ENCODE results near the gene AGAP2. TPM values are rescaled to one million over a fixed set of nuclear protein-coding genes. Genes with fewer than 3 reads are reported as not detected.

Gene AGAP2
- total and polyA plus RNA-seq, 2 donors (not counting 1 experiment from before 2014, with no cell fraction given), result 22.2 to 27.0 TPM

- Histone ChIP-seq H4K20me1 (ENCODE audit: control insufficient read depth, insufficient read depth, low read length, poor library complexity, severe bottlenecking) (peaks cover 14% of the 10 kb centered on the region), H3K4me3 (ENCODE audit: control extremely low read depth in 1 of 5, extremely low read depth in 1 of 5, insufficient read depth in 1 of 5, low read depth in 2 of 5, low read length in 4 of 5) (no peak overlapping the region), H3K36me3 (replicated peaks in 1 of 2; ENCODE audit: control extremely low read depth in 1 of 2, control insufficient read depth in 1 of 2, extremely low read depth in 1 of 2, insufficient read depth in 2 of 2, low read length in 1 of 2) (peaks cover 0 to 82% of the 10 kb centered on the region in 2 experiments), H3K4me2 (replicated peaks; ENCODE audit: low read depth, low read length, poor library complexity, severe bottlenecking) (no peak overlapping the region), H2AFZ (ENCODE audit: insufficient read depth, low read depth, low read length, poor library complexity, severe bottlenecking) (no peak overlapping the region), H3K27ac (ENCODE audit: low read length in 2 of 2) (no peak overlapping the region), H3K27me3 (replicated peaks in 1 of 4; ENCODE audit: control extremely low read depth in 1 of 4, control insufficient read depth in 3 of 4, insufficient read depth in 4 of 4, low read length in 3 of 4) (no peaks in the 10 kb centered on the region), H3K9me3 (ENCODE audit: control extremely low read depth in 1 of 3, control insufficient read depth in 2 of 3, insufficient read depth in 1 of 3, low read length in 2 of 3) (peaks cover 0 to 7% (median 0%) of the 10 kb centered on the region in 3 donors), H3K79me2 (ENCODE audit: control insufficient read depth, insufficient read depth, low read length) (peaks cover 2% of the 10 kb centered on the region), H3K4me1 (ENCODE audit: control insufficient read depth in 2 of 2, insufficient read depth in 2 of 2, low read length in 2 of 2) (no peaks in the 10 kb centered on the region), H3K9ac (ENCODE audit: low read length) (no peak overlapping the region)
- ChIA-PET CTCF (interaction anchor here (1.4 kb wide), 1 partner anchor 93 kb away, joined by 4 read pairs; no protein-coding TSS in a partner anchor), POLR2A (no interaction called here)
- ATAC-seq (ENCODE audit: low read depth) (no peak), DNase-seq (no peak)
- Mint-ChIP-seq H3K4me3 (no peak overlapping the region), H3K27me3 (no peaks in the 10 kb centered on the region), H3K27ac (no peak overlapping the region), H3K4me1 (peaks cover 1% of the 10 kb centered on the region), H3K9me3 (ENCODE audit: insufficient read depth) (no peaks in the 10 kb centered on the region)
- TF ChIP-seq, protein P1, sequence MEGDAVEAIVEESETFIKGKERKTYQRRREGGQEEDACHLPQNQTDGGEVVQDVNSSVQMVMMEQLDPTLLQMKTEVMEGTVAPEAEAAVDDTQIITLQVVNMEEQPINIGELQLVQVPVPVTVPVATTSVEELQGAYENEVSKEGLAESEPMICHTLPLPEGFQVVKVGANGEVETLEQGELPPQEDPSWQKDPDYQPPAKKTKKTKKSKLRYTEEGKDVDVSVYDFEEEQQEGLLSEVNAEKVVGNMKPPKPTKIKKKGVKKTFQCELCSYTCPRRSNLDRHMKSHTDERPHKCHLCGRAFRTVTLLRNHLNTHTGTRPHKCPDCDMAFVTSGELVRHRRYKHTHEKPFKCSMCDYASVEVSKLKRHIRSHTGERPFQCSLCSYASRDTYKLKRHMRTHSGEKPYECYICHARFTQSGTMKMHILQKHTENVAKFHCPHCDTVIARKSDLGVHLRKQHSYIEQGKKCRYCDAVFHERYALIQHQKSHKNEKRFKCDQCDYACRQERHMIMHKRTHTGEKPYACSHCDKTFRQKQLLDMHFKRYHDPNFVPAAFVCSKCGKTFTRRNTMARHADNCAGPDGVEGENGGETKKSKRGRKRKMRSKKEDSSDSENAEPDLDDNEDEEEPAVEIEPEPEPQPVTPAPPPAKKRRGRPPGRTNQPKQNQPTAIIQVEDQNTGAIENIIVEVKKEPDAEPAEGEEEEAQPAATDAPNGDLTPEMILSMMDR (IDR thresholded peaks at IDR 0.05), result no peak
- TF ChIP-seq EZH2 (IDR thresholded peaks at IDR 0.05; ENCODE audit: borderline replicate concordance, insufficient read depth, low read depth, low read length, poor library complexity, severe bottlenecking), result no peak
- 99% methylated on average over 14 of the region's 19 CpGs for WGBS (ENCODE audit: insufficient coverage)
- intact Hi-C loops (cut with micrococcal nuclease), result no loop called here
Observed at GRCh38 chr12:57731411-57732080, 7.0 kb downstream of the AGAP2 start.

- peaks cover 1% of the 10 kb centered on the region for H3K4me1 Mint-ChIP-seq
- 96% methylated on average over 10 of the region's 13 CpGs for WGBS (ENCODE audit: insufficient coverage)
- no peak for TF ChIP-seq EZH2 (IDR thresholded peaks at IDR 0.05; ENCODE audit: borderline replicate concordance, insufficient read depth, low read depth, low read length, poor library complexity, severe bottlenecking)
- TF ChIP-seq, protein P1 (IDR thresholded peaks at IDR 0.05), result no peak
- no peak overlapping the region for H3K4me2 ChIP-seq (replicated peaks; ENCODE audit: low read depth, low read length, poor library complexity, severe bottlenecking)
- no peak overlapping the region for H3K27ac Mint-ChIP-seq
- POLR2A ChIA-PET, result no interaction called here
- peaks cover 0 to 5% of the 10 kb centered on the region in 2 donors for H3K4me1 ChIP-seq (ENCODE audit: control insufficient read depth in 2 of 2, insufficient read depth in 2 of 2, low read length in 2 of 2)
- intact Hi-C loops (cut with micrococcal nuclease), result no loop called here
- peaks cover 0 to 85% of the 10 kb centered on the region in 2 experiments for H3K36me3 ChIP-seq (replicated peaks in 1 of 2; ENCODE audit: control extremely low read depth in 1 of 2, control insufficient read depth in 1 of 2, extremely low read depth in 1 of 2, insufficient read depth in 2 of 2, low read length in 1 of 2)
- no peak overlapping the region for H3K4me3 ChIP-seq (ENCODE audit: control extremely low read depth in 1 of 5, extremely low read depth in 1 of 5, insufficient read depth in 1 of 5, low read depth in 2 of 5, low read length in 4 of 5)
- H3K4me3 Mint-ChIP-seq, result no peak overlapping the region
- H3K9me3 Mint-ChIP-seq (ENCODE audit: insufficient read depth), result no peaks in the 10 kb centered on the region
- H4K20me1 ChIP-seq (ENCODE audit: control insufficient read depth, insufficient read depth, low read length, poor library complexity, severe bottlenecking), result peaks cover 10% of the 10 kb centered on the region
- H3K27me3 ChIP-seq (replicated peaks in 1 of 4; ENCODE audit: control extremely low read depth in 1 of 4, control insufficient read depth in 3 of 4, insufficient read depth in 4 of 4, low read length in 3 of 4), result no peaks in the 10 kb centered on the region
- H3K27me3 Mint-ChIP-seq, result no peaks in the 10 kb centered on the region
- peaks cover 0 to 7% (median 0%) of the 10 kb centered on the region in 3 donors for H3K9me3 ChIP-seq (ENCODE audit: control extremely low read depth in 1 of 3, control insufficient read depth in 2 of 3, insufficient read depth in 1 of 3, low read length in 2 of 3)
- H3K27ac ChIP-seq (ENCODE audit: low read length in 2 of 2), result no peak overlapping the region
- no peak overlapping the region for H2AFZ ChIP-seq (ENCODE audit: insufficient read depth, low read depth, low read length, poor library complexity, severe bottlenecking)
- DNase-seq, result no peak
- no peaks in the 10 kb centered on the region for H3K79me2 ChIP-seq (ENCODE audit: control insufficient read depth, insufficient read depth, low read length)
- CTCF ChIA-PET, result no interaction called here
- H3K9ac ChIP-seq (ENCODE audit: low read length), result no peak overlapping the region
- no peak for ATAC-seq (ENCODE audit: low read depth)
Observed at GRCh38 chr12:57730336-57731067, 8.0 kb downstream of the AGAP2 start.
